Right atrium auricular region (tissue), 2 donors: ENCODE results near the gene USP9X. TPM values are rescaled to one million over a fixed set of nuclear protein-coding genes. Genes with fewer than 3 reads are reported as not detected.
"Not testable (repeated sequence)": the region's sequence is repeated elsewhere in the genome, so short reads cannot be mapped to it uniquely, and the experiment has no call there.

Experiments used
- DNase-seq: peaks from one replicate; pipeline ENCODE4 v3.0.0-alpha.2; 2019; ENCODE audit warnings: low spot score
- H3K27ac ChIP-seq, 2 donors: fragments of 200-600 bp; sonication (generic); 1 replicate in 1 of 2; 2 replicates in 1 of 2; pipeline ENCODE4 v1.5.1; 2016 to 2019
- H3K27me3 ChIP-seq, 2 donors: fragments of 200-600 bp; sonication (generic); one replicate each; pipeline versions ENCODE4 v1.5.1 to v1.6.0; 2017 to 2019
- H3K36me3 ChIP-seq: fragments of 200-600 bp; sonication (generic); one replicate; pipeline ENCODE4 v1.5.1; 2016
- H3K4me1 ChIP-seq, 2 donors: fragments of 200-600 bp; sonication (generic); one replicate each; pipeline versions ENCODE4 v1.5.1 to v1.6.0; 2017 to 2019
- H3K4me3 ChIP-seq, 2 donors: fragments of 200-600 bp; sonication (generic); 1 replicate in 1 of 2; 2 replicates in 1 of 2; pipeline ENCODE4 v1.5.1; 2017 to 2019; ENCODE audit warnings: mild to moderate bottlenecking in 1 of 2, moderate library complexity in 1 of 2
- H3K9me3 ChIP-seq, 2 donors: fragments of 200-600 bp; sonication (generic); one replicate each; pipeline ENCODE4 v1.5.1; 2019
- CTCF ChIP-seq, 2 donors: fragments of 200-600 bp; sonication (generic); IDR thresholded peaks; one replicate each; pipeline ENCODE4 v1.5.1; 2019; ENCODE audit warnings: antibody characterized with exemption in 2 of 2
- total RNA-seq, 2 donors: library from RNA; depleted of rRNA; stranded (reverse); fragments of >200 nt; gene quantifications; one replicate each; pipeline ENCODE4 v1.1.0, GENCODE V29; 2016

USP9X gene
- total RNA-seq, 2 donors from 2014 or later = 57.2 to 65.1 TPM

- no peaks in the 10 kb centered on the region for H3K4me1 ChIP-seq
- TF ChIP-seq CTCF (IDR thresholded peaks at IDR 0.05) = no peak
- DNase-seq = no peak
- H3K36me3 ChIP-seq = peaks cover 21% of the 10 kb centered on the region
- no peak overlapping the region for H3K4me3 ChIP-seq
- no peak overlapping the region for H3K27ac ChIP-seq
- no peaks in the 10 kb centered on the region for H3K9me3 ChIP-seq
- no peaks in the 10 kb centered on the region for H3K27me3 ChIP-seq
Measured at GRCh38 chrX:41142130-41142910, 57.1 kb downstream of the USP9X start.

GRCh38 chrX:41144873-41145272 lies 59.6 kb downstream of the USP9X start:
- no peak overlapping the region for H3K4me3 ChIP-seq

GRCh38 chrX:41145920-41146608 lies 60.8 kb downstream of the USP9X start:
- no peak for DNase-seq
- TF ChIP-seq CTCF (IDR thresholded peaks at IDR 0.05) = no peak
- Histone ChIP-seq H3K9me3 (no peaks in the 10 kb centered on the region), H3K4me3 (no peak overlapping the region), H3K4me1 (no peaks in the 10 kb centered on the region), H3K27ac (no peak overlapping the region), H3K27me3 (no peaks in the 10 kb centered on the region), H3K36me3 (peaks cover 48% of the 10 kb centered on the region)

More at GRCh38 chrX:41144873-41145272, 59.6 kb downstream of the USP9X start:
- peaks cover 41% of the 10 kb centered on the region for H3K36me3 ChIP-seq
- H3K4me1 ChIP-seq = no peaks in the 10 kb centered on the region
- H3K27me3 ChIP-seq = no peaks in the 10 kb centered on the region
- DNase-seq = no peak
- no peaks in the 10 kb centered on the region for H3K9me3 ChIP-seq
- no peak overlapping the region for H3K27ac ChIP-seq
- no peak for TF ChIP-seq CTCF (IDR thresholded peaks at IDR 0.05)

DNA sequence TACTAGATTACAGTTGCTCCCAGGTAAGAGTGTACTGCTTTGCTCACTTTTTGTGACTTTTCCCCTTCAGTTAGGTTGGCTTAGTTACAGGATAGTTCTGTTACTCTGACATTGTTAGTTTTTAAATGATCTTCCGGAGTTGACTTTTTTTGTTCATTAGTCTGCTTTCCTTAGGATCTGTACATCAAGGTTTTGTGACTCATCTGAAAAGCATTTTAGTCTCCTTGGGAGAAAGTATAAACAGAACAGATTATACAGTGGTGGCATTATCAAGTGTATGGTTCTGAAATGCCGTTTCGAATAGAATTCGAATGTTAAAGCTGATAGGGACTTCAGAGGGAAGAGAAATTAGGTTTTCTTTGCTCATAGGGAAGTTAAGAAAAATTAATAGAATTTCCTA lies 63.3 kb downstream of the USP9X start:
- Histone ChIP-seq H3K4me3 (no peak overlapping the region), H3K36me3 (peaks cover 53% of the 10 kb centered on the region)

GRCh38 chrX:41150043-41150442 lies 64.8 kb downstream of the USP9X start:
- Histone ChIP-seq H3K4me3 (no peak overlapping the region), H3K27ac (no peak overlapping the region), H3K27me3 (peaks cover 0 to 4% of the 10 kb centered on the region in 2 donors), H3K36me3 (peaks cover 58% of the 10 kb centered on the region), H3K9me3 (no peaks in the 10 kb centered on the region), H3K4me1 (no peaks in the 10 kb centered on the region)
- no peak for DNase-seq
- TF ChIP-seq CTCF (IDR thresholded peaks at IDR 0.05) = no peak

More for the DNA sequence above, 63.3 kb downstream of the USP9X start:
- no peaks in the 10 kb centered on the region for H3K9me3 ChIP-seq
- H3K27ac ChIP-seq = no peak overlapping the region
- TF ChIP-seq CTCF (IDR thresholded peaks at IDR 0.05) = no peak
- DNase-seq = no peak
- H3K27me3 ChIP-seq = peaks cover 0 to 3% of the 10 kb centered on the region in 2 donors
- H3K4me1 ChIP-seq = no peaks in the 10 kb centered on the region

GRCh38 chrX:41151726-41152125 lies 66.5 kb downstream of the USP9X start:
- not testable (repeated sequence) for H3K27ac ChIP-seq, DNase-seq, H3K9me3 ChIP-seq, H3K4me1 ChIP-seq, H3K27me3 ChIP-seq, H3K4me3 ChIP-seq
- H3K36me3 ChIP-seq = peaks cover 60% of the 10 kb centered on the region
